A549 (cell line): Measurements from ENCODE around the gene CCDC34. TPM values are rescaled to one million over a fixed set of nuclear protein-coding genes. Genes with fewer than 3 reads are reported as not detected.

Experiments
- ATAC-seq, 2 experiments: fragments of 200-7000 bp in 1 of 2; fragments of >200 bp in 1 of 2; cut with Nextera tagmentation in 1 of 2; cut with Tn5 transposase in 1 of 2; 3 replicates each; pipeline versions ENCODE4 v1.8.0 to v1.9.1; 2018 to 2020; ENCODE audit warnings: mild to moderate bottlenecking in 1 of 2, moderate library complexity in 1 of 2
- CTCF ChIA-PET: fragments of 300-600 bp; sonication (Branson Sonifier 250); formaldehyde crosslinking; extraction: SDS; loops from one replicate; lab custom pipeline; 2021; ENCODE audit warnings: antibody characterized with exemption, inconsistent platforms; lab: Yijun Ruan, JAX
- POLR2A ChIA-PET: fragments of 350-600 bp; formaldehyde crosslinking; extraction: SDS; loops from one replicate; lab custom pipeline; 2021; ENCODE audit warnings: antibody characterized with exemption, inconsistent platforms; lab: Yijun Ruan, JAX
- DNase-seq, 2 experiments: peaks; one replicate each; pipeline versions ENCODE4 v3.0.0 to v3.0.0-alpha.2; 2011 to 2016; ENCODE audit warnings: low read depth in 1 of 2, low spot score in 1 of 2
- FAIRE-seq: peaks from 2 replicates; lab custom pipeline; 2011; peaks lifted over from hg19 to GRCh38; lab: Jason Lieb, UNC
- H3K27ac ChIP-seq, 2 experiments: fragments of >200 bp; sonication (Bioruptor Twin); formaldehyde crosslinking; 3 replicates each; pipeline ENCODE4 v1.5.1; 2016 to 2017
- H3K4me1 ChIP-seq: fragments of >200 bp; sonication (Bioruptor Twin); formaldehyde crosslinking; 3 replicates; pipeline ENCODE4 v1.6.1; 2016
- H3K4me2 ChIP-seq: fragments of >200 bp; sonication (Bioruptor Twin); formaldehyde crosslinking; 3 replicates; pipeline ENCODE4 v1.6.1; 2016
- H3K4me3 ChIP-seq: fragments of >200 bp; sonication (Bioruptor Twin); formaldehyde crosslinking; 3 replicates; pipeline ENCODE4 v1.5.1; 2016
- H3K9me3 ChIP-seq: fragments of >200 bp; sonication (Bioruptor Twin); formaldehyde crosslinking; 3 replicates; pipeline ENCODE4 v1.6.1; 2016
- CTCF ChIP-seq: fragments of >200 bp; sonication (Bioruptor Twin); formaldehyde crosslinking; IDR thresholded peaks from 3 replicates; pipeline ENCODE4 v1.5.1; 2016
- ELK1 ChIP-seq: fragments of 150-350 bp; IDR thresholded peaks from 2 replicates; pipeline ENCODE4 v1.6.1; 2014; ENCODE audit warnings: low read depth, mild to moderate bottlenecking, low read length
- HDAC2 ChIP-seq: fragments of 200-600 bp; sonication (generic); IDR thresholded peaks from 2 replicates; pipeline ENCODE4 v1.6.1; 2016
- HEYL ChIP-seq: fragments of 250-450 bp; sonication (Bioruptor Pico); IDR thresholded peaks from 2 replicates; pipeline ENCODE4 v1.8.0; 2021; ENCODE audit warnings: mild to moderate bottlenecking, moderate library complexity
- HOXA7 ChIP-seq: fragments of 250-450 bp; sonication (Bioruptor Pico); IDR thresholded peaks from 2 replicates; pipeline ENCODE4 v1.5.0; 2020; ENCODE audit warnings: mild to moderate bottlenecking, moderate library complexity
- HOXB5 ChIP-seq: fragments of 250-450 bp; sonication (Bioruptor Pico); IDR thresholded peaks from 2 replicates; pipeline ENCODE4 v1.5.0; 2020; ENCODE audit warnings: mild to moderate bottlenecking, moderate library complexity
- JUNB ChIP-seq: fragments of >200 bp; sonication (Bioruptor Twin); formaldehyde crosslinking; IDR thresholded peaks from 2 replicates; pipeline ENCODE4 v1.6.1; 2016
- KDM1A ChIP-seq: fragments of 200-600 bp; sonication (generic); IDR thresholded peaks from 2 replicates; pipeline ENCODE4 v1.6.1; 2016; ENCODE audit warnings: low read depth, mild to moderate bottlenecking
- KDM5A ChIP-seq: fragments of 200-600 bp; sonication (generic); IDR thresholded peaks from 2 replicates; pipeline ENCODE4 v1.6.1; 2016; ENCODE audit warnings: antibody characterized with exemption, mild to moderate bottlenecking
- MAFK ChIP-seq: fragments of 450-650 bp; IDR thresholded peaks from 2 replicates; pipeline ENCODE4 v1.6.1; 2014; ENCODE audit not compliant: partially characterized antibody
- MYC ChIP-seq: IDR thresholded peaks from 2 replicates; pipeline ENCODE4 v1.6.1; 2012; ENCODE audit warnings: mild to moderate bottlenecking, inconsistent platforms, low read length, improper control_type of control experiment, borderline replicate concordance
- NFE2L2 ChIP-seq: fragments of 150-350 bp; conservative IDR thresholded peaks from 2 replicates; pipeline ENCODE4 v1.6.1; 2014; ENCODE audit warnings: low read length
- NPAS2 ChIP-seq: fragments of 250-450 bp; sonication (Bioruptor Pico); IDR thresholded peaks from 2 replicates; pipeline ENCODE4 v1.8.0; 2022; ENCODE audit warnings: mild to moderate bottlenecking, moderate library complexity, borderline replicate concordance
- PHF8 ChIP-seq: fragments of 200-600 bp; sonication (generic); IDR thresholded peaks from 2 replicates; pipeline ENCODE4 v1.6.1; 2016; ENCODE audit warnings: low read depth, mild to moderate bottlenecking, antibody characterized with exemption, moderate library complexity, borderline replicate concordance
- POLR2A ChIP-seq: IDR thresholded peaks from 2 replicates; pipeline ENCODE4 v1.6.1; 2012; ENCODE audit warnings: mild to moderate bottlenecking, low read length
- POLR2AphosphoS2 ChIP-seq: conservative IDR thresholded peaks from 2 replicates; pipeline ENCODE4 v1.6.1; 2012; ENCODE audit warnings: low read length, improper control_type of control experiment, inconsistent platforms
- RAD21 ChIP-seq, 2 experiments: fragments of >200 bp in 1 of 2; sonication (Bioruptor Twin) in 1 of 2; formaldehyde crosslinking in 1 of 2; IDR thresholded peaks in 1 of 2; conservative IDR thresholded peaks in 1 of 2; 2 replicates in 1 of 2; 3 replicates in 1 of 2; pipeline ENCODE4 v1.6.1; 2012 to 2018; ENCODE audit warnings: inconsistent platforms in 1 of 2
- SREBF2 ChIP-seq: fragments of 450-650 bp; IDR thresholded peaks from 2 replicates; pipeline ENCODE4 v1.6.1; 2014; ENCODE audit warnings: mild to moderate bottlenecking, moderate library complexity
- TP53 ChIP-seq: fragments of 250-450 bp; sonication (Bioruptor Pico); IDR thresholded peaks from 2 replicates; pipeline ENCODE4 v1.5.0; 2021; ENCODE audit warnings: mild to moderate bottlenecking, moderate library complexity
- USF2 ChIP-seq: fragments of 450-650 bp; IDR thresholded peaks from 2 replicates; pipeline ENCODE4 v1.6.1; 2014; ENCODE audit warnings: antibody characterized with exemption
- ZC3H11A ChIP-seq: fragments of 450-650 bp; IDR thresholded peaks from 2 replicates; pipeline ENCODE4 v1.6.1; 2014; ENCODE audit warnings: antibody characterized with exemption, mild to moderate bottlenecking
- ZFP36 ChIP-seq: fragments of 450-650 bp; IDR thresholded peaks from 2 replicates; pipeline ENCODE4 v1.6.1; 2014; ENCODE audit warnings: borderline replicate concordance; ENCODE audit not compliant: partially characterized antibody
- WGBS: methylation state at CpG from one replicate; pipeline ENCODE4 v1.1.6; 2017; ENCODE audit errors: missing lambda C conversion rate; 5-methylcytosine and 5-hydroxymethylcytosine counted together
- polyA plus RNA-seq, 4 experiments: library from polyadenylated mRNA; depleted of rRNA in 3 of 4; stranded (reverse); fragments of >200 nt; fragmentation: RNase III in 1 of 4; extraction: RNeasy Plus Mini Kit Qiagen cat#74134 plus additional on column Dnase treatment in 1 of 4; gene quantifications; 2 replicates in 3 of 4; 3 replicates in 1 of 4; pipeline ENCODE4 v1.2.3, GENCODE V29; 2011 to 2017
- TF ChIP-seq, protein P1 (sequence below): fragments of 250-450 bp; sonication (Bioruptor Pico); IDR thresholded peaks from 2 replicates; pipeline ENCODE4 v1.5.0; 2021; ENCODE audit warnings: mild to moderate bottlenecking, moderate library complexity, borderline replicate concordance
- TF ChIP-seq, protein P2 (sequence below): IDR thresholded peaks from 2 replicates; pipeline ENCODE4 v1.6.1; 2012

The CCDC34 gene
- polyA plus RNA-seq, 2 of the 4 experiments (the other 2 are of a cell fraction), result 32.0 to 35.9 TPM

DNA sequence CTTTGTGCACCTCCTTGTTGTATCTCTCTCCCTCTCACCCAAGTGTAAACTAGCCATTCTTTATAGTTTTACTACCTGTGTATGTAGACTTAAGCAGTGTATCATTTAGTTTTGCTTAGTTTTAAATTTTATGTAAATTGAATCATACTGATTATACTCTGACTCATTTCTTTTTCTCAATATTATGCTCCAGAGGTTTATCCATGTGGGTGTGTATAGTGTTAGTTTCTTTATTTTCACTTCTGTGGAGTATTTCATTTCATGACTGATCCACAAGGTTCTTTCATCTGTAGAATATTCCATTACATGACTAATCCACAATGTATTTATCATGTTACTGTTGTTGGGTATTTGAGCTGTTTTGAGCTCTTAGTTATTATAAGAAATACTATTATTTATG is 62.0 kb downstream of the CCDC34 start:
- H3K27ac ChIP-seq, result no peak overlapping the region
- H3K4me3 ChIP-seq, result no peak overlapping the region
- ATAC-seq (no peak), DNase-seq (no peak), FAIRE-seq (peak; percentile 63)
- H3K9me3 ChIP-seq, result no peaks in the 10 kb centered on the region
- H3K4me1 ChIP-seq, result no peaks in the 10 kb centered on the region
- POLR2A ChIA-PET, result no interaction called here
- CTCF ChIA-PET, result interaction anchor here (0.8 to 12.7 kb wide), 3 partner anchors 14 to 198 kb away, joined by 3 to 126 read pairs (median 4); no protein-coding TSS in a partner anchor
- TF ChIP-seq SREBF2 (no peak), HEYL (no peak), PHF8 (no peak), ZFP36 (no peak), RAD21 (conservative IDR thresholded peaks at IDR 0.05 in 1 of 2, IDR thresholded peaks at IDR 0.05 in 1 of 2) (no peak), HDAC2 (no peak)
- TF ChIP-seq, protein P1, sequence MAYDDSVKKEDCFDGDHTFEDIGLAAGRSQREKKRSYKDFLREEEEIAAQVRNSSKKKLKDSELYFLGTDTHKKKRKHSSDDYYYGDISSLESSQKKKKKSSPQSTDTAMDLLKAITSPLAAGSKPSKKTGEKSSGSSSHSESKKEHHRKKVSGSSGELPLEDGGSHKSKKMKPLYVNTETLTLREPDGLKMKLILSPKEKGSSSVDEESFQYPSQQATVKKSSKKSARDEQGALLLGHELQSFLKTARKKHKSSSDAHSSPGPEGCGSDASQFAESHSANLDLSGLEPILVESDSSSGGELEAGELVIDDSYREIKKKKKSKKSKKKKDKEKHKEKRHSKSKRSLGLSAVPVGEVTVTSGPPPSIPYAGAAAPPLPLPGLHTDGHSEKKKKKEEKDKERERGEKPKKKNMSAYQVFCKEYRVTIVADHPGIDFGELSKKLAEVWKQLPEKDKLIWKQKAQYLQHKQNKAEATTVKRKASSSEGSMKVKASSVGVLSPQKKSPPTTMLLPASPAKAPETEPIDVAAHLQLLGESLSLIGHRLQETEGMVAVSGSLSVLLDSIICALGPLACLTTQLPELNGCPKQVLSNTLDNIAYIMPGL (CRISPR knock-in tag), result no peak
- H3K4me2 ChIP-seq, result no peak overlapping the region

DNA sequence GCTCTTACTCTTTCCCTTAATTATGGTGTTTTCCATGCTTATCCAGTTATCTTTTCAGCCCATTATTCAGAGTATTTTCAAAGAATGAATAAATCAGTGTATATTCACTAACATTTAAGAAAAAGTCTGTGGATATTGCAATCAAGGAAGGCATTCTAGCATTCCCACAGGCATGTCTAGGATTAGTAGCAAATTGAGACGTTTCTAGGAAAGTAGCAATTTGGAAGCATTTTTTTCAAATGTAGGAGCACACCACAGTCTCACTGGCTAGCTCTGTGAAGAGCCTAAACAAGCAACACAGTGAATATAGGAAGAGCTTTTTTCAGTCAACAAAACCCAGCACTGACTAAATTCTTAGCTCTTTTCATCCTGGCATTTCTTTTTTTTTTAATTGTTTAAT is 65.4 kb downstream of the CCDC34 start:
- H3K9me3 ChIP-seq, result no peaks in the 10 kb centered on the region; the same call in 2 of the 3 replicates
- H3K4me3 ChIP-seq, result no peak overlapping the region
- H3K27ac ChIP-seq, result no peak overlapping the region
- DNase-seq (no peak), ATAC-seq (no peak), FAIRE-seq (no peak)
- no peak for TF ChIP-seq HOXA7
- TF ChIP-seq USF2, result no peak
- no peak for TF ChIP-seq POLR2A
- no peak for TF ChIP-seq TP53
- TF ChIP-seq CTCF, result no peak
- no peak for TF ChIP-seq NPAS2
- no peak for TF ChIP-seq ZC3H11A
- TF ChIP-seq KDM5A, result no peak
- TF ChIP-seq MYC, result no peak
- no peak for TF ChIP-seq RAD21 (conservative IDR thresholded peaks at IDR 0.05 in 1 of 2, IDR thresholded peaks at IDR 0.05 in 1 of 2)
- TF ChIP-seq NFE2L2, result no peak
- no peak for TF ChIP-seq HOXB5 (CRISPR knock-in tag)
- no peak for TF ChIP-seq MAFK
- no peak for TF ChIP-seq KDM1A
- TF ChIP-seq, protein P2, sequence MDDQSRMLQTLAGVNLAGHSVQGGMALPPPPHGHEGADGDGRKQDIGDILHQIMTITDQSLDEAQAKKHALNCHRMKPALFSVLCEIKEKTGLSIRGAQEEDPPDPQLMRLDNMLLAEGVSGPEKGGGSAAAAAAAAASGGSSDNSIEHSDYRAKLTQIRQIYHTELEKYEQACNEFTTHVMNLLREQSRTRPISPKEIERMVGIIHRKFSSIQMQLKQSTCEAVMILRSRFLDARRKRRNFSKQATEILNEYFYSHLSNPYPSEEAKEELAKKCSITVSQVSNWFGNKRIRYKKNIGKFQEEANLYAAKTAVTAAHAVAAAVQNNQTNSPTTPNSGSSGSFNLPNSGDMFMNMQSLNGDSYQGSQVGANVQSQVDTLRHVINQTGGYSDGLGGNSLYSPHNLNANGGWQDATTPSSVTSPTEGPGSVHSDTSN, result no peak
- TF ChIP-seq ELK1, result no peak
- no peak for TF ChIP-seq POLR2AphosphoS2
- TF ChIP-seq HDAC2, result no peak
- TF ChIP-seq JUNB, result no peak
- no peak overlapping the region for H3K4me2 ChIP-seq
- POLR2A ChIA-PET, result no interaction called here
- CTCF ChIA-PET, result interaction anchor here (1.4 to 12.7 kb wide), 12 partner anchors 12 to 188 kb away, joined by 3 to 126 read pairs (median 24); partner anchors contain the start of gene CCDC34
- WGBS, result 44% methylated on average over 1 of the region's 1 CpG
- H3K4me1 ChIP-seq, result no peaks in the 10 kb centered on the region
